GM10266 (cell line): Measurements from ENCODE around the gene TRIM43.
"Not testable (repeated sequence)": the region's sequence is repeated elsewhere in the genome, so short reads cannot be mapped to it uniquely, and the experiment has no call there.

Experiments used
- DNase-seq: peaks from one replicate; pipeline ENCODE4 v3.0.0; 2012; ENCODE audit errors: extremely low spot score

The TRIM43 gene

GRCh38 chr2:95592973-95593372 is 1.2 kb downstream of the TRIM43 start:
- DNase-seq: not testable (repeated sequence)

- not testable (repeated sequence) for DNase-seq
Measured at GRCh38 chr2:95595012-95595411, 3.2 kb downstream of the TRIM43 start.

- DNase-seq: not testable (repeated sequence)
Measured at GRCh38 chr2:95601301-95601700, 9.5 kb downstream of the TRIM43 start.

- not testable (repeated sequence) for DNase-seq
Measured at GRCh38 chr2:95602146-95602545, 10.3 kb downstream of the TRIM43 start.

GRCh38 chr2:95608356-95608755 is 16.6 kb downstream of the TRIM43 start:
- DNase-seq: not testable (repeated sequence)

- DNase-seq: not testable (repeated sequence)
Measured at GRCh38 chr2:95609764-95610163, 18.0 kb downstream of the TRIM43 start.

GRCh38 chr2:95613048-95613447 is 21.2 kb downstream of the TRIM43 start:
- DNase-seq: not testable (repeated sequence)

- DNase-seq: not testable (repeated sequence)
Measured at GRCh38 chr2:95622728-95623127, 30.9 kb downstream of the TRIM43 start.

GRCh38 chr2:95630987-95631386 is 39.2 kb downstream of the TRIM43 start:
- DNase-seq: not testable (repeated sequence)

- not testable (repeated sequence) for DNase-seq
Measured at GRCh38 chr2:95633626-95634259, 41.9 kb downstream of the TRIM43 start.

- DNase-seq: not testable (repeated sequence)
Measured at GRCh38 chr2:95640515-95641288, 48.9 kb downstream of the TRIM43 start.

GRCh38 chr2:95641289-95641575 is 49.4 kb downstream of the TRIM43 start:
- DNase-seq: not testable (repeated sequence)

- not testable (repeated sequence) for DNase-seq
Measured at GRCh38 chr2:95641787-95642186, 50.0 kb downstream of the TRIM43 start.

- not testable (repeated sequence) for DNase-seq
Measured at GRCh38 chr2:95642360-95642759, 50.6 kb downstream of the TRIM43 start.

- DNase-seq: not testable (repeated sequence)
Measured at GRCh38 chr2:95642951-95643350, 51.1 kb downstream of the TRIM43 start.

GRCh38 chr2:95645312-95645711 is 53.5 kb downstream of the TRIM43 start:
- DNase-seq: not testable (repeated sequence)

GRCh38 chr2:95646274-95646994 is 54.6 kb downstream of the TRIM43 start:
- not testable (repeated sequence) for DNase-seq

GRCh38 chr2:95648894-95649544 is 57.2 kb downstream of the TRIM43 start:
- DNase-seq: not testable (repeated sequence)
